Measurements from ENCODE around the gene ADCY7. TPM values are rescaled to one million over a fixed set of nuclear protein-coding genes. Genes with fewer than 3 reads are reported as not detected.

ADCY7 gene
- total RNA-seq, 1 experiment from 2014 or later = 4.0 TPM

GRCh38 chr16:50289950-50290764 is 23.8 kb downstream of the ADCY7 start:
- TF ChIP-seq CTCF (conservative IDR thresholded peaks at IDR 0.05) = no peak
- Histone ChIP-seq H2BK120ac (ENCODE audit: low read depth, low read length, poor library complexity, severe bottlenecking) (no peak overlapping the region), H2BK5ac (ENCODE audit: insufficient read length, low read length) (no peak overlapping the region), H3K79me2 (ENCODE audit: insufficient read depth, low read length) (no peaks in the 10 kb centered on the region), H3K23ac (ENCODE audit: insufficient read length, low read depth, low read length) (no peak overlapping the region), H4K5ac (ENCODE audit: insufficient read length, low read depth, low read length) (no peak overlapping the region), H3K4me1 (ENCODE audit: insufficient read depth, low read length) (no peaks in the 10 kb centered on the region), H3K56ac (ENCODE audit: insufficient read length, low read depth, low read length) (no peak overlapping the region), H3K4ac (ENCODE audit: low read depth, low read length) (no peak overlapping the region), H3T11ph (ENCODE audit: low read length) (no peak overlapping the region), H3K18ac (ENCODE audit: insufficient read length, low read depth, low read length) (no peak overlapping the region), H4K8ac (replicated peaks; ENCODE audit: insufficient read length, low read depth, low read length) (no peak overlapping the region), H2BK15ac (ENCODE audit: low read depth, low read length) (no peak overlapping the region), H2AFZ (ENCODE audit: low read length) (no peak overlapping the region), H3K79me1 (ENCODE audit: insufficient read depth, low read depth, low read length, poor library complexity, severe bottlenecking) (no peaks in the 10 kb centered on the region), H3K9ac (ENCODE audit: extremely low read depth, insufficient read length, low read length) (no peak overlapping the region), H3K14ac (ENCODE audit: insufficient read depth, low read length) (no peak overlapping the region; the same call in 1 of the 2 replicates), H3K27ac (ENCODE audit: insufficient read length, low read depth, low read length) (no peak overlapping the region), H4K20me1 (ENCODE audit: control insufficient read depth, insufficient read depth, insufficient read length) (no peaks in the 10 kb centered on the region), H2BK12ac (ENCODE audit: insufficient read length, low read depth, low read length) (no peak overlapping the region), H3K9me3 (ENCODE audit: control insufficient read depth, low read depth, low read length) (no peaks in the 10 kb centered on the region), H3K4me2 (ENCODE audit: insufficient read depth, insufficient read length, low read length) (no peak overlapping the region), H2BK20ac (ENCODE audit: low read depth, low read length, poor library complexity, severe bottlenecking) (no peak overlapping the region), H3K23me2 (ENCODE audit: insufficient read length, low read depth, low read length, poor library complexity, severe bottlenecking) (no peaks in the 10 kb centered on the region), H2AK5ac (ENCODE audit: insufficient read length, low read length) (no peak overlapping the region), H4K91ac (ENCODE audit: insufficient read length, low read depth, low read length) (no peak overlapping the region), H3K27me3 (ENCODE audit: insufficient read depth, low read length) (no peaks in the 10 kb centered on the region)
- Mint-ChIP-seq H3K4me1 (peaks cover 0 to 2% of the 10 kb centered on the region in 2 experiments; a peak in 1 of 4 replicates), H3K27me3 (ENCODE audit: low read depth) (no peaks in the 10 kb centered on the region; the same call in 1 of the 2 replicates), H3K27ac (peak overlapping the region in 1 of 3 experiments; percentile 49; a peak in 2 of 7 replicates), H3K4me3 (no peak overlapping the region; a peak in 2 of 5 replicates), H3K9me3 (peaks cover 3 to 4% of the 10 kb centered on the region in 2 experiments; a peak in 4 of 5 replicates), H3K36me3 (ENCODE audit: insufficient read depth in 1 of 3, low read depth in 3 of 3) (peaks cover 0 to 5% (median 0%) of the 10 kb centered on the region in 3 experiments; a peak in 4 of 7 replicates)
- DNase-seq = no peak
- WGBS (ENCODE audit: extremely low coverage, insufficient read length, low lambda C conversion rate) = no CpG with 5 or more reads among the region's 30 CpGs

All from H9 (cell line).